ENCODE results near the gene C17orf78.
"Not testable (repeated sequence)": the region's sequence is repeated elsewhere in the genome, so short reads cannot be mapped to it uniquely, and the experiment has no call there.

Gene C17orf78

GRCh38 chr17:37388266-37388665 is 12.5 kb downstream of the C17orf78 start:
- no peak for DNase-seq

- DNase-seq, result no peak
These were observed 13.4 kb downstream of the C17orf78 start for GRCh38 chr17:37389160-37389559.

- no peak for DNase-seq
These were observed 15.4 kb downstream of the C17orf78 start for GRCh38 chr17:37391146-37391545.

- no peak for DNase-seq
These were observed 16.3 kb downstream of the C17orf78 start for GRCh38 chr17:37392024-37392590.

DNA sequence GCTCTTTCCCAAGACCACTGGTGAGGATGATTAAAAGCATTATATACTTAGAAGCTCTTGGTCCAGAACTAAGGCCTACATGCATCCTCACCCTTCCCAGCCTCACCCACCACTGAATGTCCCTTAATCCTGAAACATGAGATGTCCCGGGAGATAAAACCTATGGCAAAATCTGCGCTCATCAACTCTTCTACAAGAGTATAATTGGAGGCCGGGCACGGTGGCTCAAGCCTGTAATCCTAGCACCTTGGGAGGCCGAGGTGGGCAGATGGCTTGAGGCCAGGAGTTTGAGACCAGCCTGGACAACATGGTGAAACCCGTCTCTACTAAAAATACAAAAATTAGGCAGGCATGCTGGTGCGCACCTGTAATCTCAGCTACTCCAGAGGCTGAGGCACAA is 17.6 kb downstream of the C17orf78 start:
- no peak for DNase-seq

- no peak for DNase-seq
These were observed 23.5 kb downstream of the C17orf78 start for GRCh38 chr17:37399265-37399803.

GRCh38 chr17:37400505-37400904 is 24.7 kb downstream of the C17orf78 start:
- DNase-seq, result no peak

DNA sequence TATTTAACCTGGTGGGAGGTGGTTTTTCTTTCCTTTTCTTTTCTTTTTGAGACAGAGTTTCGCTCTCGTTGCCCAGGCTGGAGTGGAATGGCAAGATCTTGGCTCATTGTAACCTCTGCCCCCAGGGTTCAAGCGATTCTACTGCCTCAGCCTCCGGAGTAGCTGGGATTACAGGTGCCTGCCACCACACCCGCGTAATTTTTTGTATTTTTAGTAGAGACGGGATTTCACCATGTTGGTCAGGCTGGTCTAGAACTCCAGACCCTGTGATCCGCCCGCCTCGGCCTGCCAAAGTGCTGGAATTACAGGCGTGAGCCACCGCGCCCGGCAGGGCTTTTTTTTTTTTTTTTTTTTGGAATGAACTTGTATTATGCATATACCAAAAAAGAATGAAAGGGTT is 29.7 kb downstream of the C17orf78 start:
- DNase-seq, result not testable (repeated sequence)

GRCh38 chr17:37405955-37406634 is 30.3 kb downstream of the C17orf78 start:
- no peak for DNase-seq

DNA sequence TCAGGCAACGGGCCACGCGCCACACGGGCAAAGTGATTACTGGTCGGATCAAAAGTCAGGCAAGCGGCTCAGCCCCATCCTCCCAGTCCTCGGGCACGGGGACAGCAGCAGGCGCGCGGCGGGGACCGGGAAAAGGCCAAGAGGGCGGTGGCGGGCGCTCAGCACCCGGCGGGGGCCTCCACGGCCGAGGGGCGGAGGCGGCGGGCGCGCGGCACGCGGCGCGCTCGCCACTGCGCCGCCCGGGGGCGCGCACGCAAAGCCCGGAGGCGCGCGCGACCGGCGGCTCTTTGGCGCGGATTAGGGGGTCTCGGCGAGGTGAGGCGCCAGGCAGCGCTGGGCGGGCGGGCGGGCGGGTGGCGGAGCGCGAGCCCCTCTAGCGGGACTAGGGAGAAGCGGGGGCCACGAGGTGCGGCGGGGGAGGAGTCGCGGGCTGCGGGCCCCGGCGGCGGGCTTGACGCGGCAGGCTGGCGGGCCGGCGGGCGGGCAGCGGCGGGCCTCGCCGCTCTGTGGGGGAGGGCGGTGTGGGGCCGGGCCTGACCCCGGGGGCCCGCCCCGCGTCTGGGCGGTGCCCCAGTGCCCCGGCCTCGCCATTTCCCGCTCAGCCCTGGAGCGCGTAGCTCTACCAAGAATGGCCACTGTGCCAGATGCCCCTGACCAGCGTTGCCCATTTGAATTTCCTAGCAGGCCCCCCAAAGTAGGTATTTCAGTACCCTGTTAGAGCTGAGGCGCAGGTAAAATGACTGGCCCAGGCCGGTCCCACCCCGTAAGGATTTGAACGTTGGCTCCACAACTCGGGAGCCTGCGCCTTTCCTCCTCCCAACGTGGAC is 31.1 kb downstream of the C17orf78 start, which contains the start of the genes ACACA and TADA2A:
ACACA (minus strand) TSS at position 202 of the 827 bp plus-strand sequence. CDS start 537 bp downstream, outside the sequence.
TADA2A (plus strand) TSS at position 252 of the 827 bp plus-strand sequence. CDS start 4,480 bp downstream, outside the sequence.
- DNase-seq, result peak; percentile 68

DNA sequence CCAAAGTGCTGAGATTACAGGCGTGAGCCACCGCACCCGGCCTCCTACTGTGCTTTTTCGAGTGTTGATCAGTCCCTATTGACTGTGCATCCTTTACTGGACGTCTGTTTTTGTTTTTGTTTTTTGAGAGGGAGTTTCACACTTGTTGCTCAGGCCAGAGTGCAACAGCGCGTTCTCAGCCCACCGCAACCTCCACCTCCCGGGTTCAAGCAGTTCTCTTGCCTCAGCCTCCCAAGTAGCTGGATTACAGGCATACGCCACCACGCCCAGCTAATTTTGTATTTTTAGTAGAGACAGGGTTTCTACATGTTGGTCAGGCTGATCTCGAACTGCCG is 32.3 kb downstream of the C17orf78 start:
- DNase-seq, result not testable (repeated sequence)

GRCh38 chr17:37410357-37410756 is 34.6 kb downstream of the C17orf78 start:
- DNase-seq, result no peak

DNA sequence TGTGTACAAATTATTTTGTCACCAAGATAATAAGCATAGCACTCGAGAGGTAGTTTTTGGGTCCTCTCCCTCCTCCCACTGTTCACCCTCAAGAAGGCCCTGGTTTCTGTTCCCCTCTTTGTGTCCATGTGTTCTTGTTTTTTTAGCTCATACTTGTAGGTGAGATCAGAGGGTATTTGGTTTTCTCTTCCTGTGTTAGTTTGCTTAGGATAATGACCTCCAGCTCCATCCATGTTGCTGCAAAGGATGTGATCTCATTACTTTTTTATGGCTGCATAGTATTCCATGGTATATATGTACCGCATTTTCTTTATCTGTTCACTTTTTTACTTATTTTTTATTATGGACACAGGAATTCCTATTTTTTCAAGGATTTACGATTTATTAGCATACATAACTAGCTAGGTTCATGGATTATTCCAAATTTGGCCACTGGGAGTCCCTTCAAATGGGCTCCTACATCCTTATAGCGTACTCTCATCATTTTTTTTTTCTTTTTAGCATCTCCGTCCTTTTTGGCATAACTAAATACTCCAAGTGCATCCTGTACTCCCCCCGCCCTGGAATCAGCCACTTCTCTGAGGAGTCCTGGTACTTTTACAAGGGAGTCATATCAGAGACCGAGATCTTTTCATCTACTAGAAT is 38.2 kb downstream of the C17orf78 start:
- DNase-seq, result no peak

DNA sequence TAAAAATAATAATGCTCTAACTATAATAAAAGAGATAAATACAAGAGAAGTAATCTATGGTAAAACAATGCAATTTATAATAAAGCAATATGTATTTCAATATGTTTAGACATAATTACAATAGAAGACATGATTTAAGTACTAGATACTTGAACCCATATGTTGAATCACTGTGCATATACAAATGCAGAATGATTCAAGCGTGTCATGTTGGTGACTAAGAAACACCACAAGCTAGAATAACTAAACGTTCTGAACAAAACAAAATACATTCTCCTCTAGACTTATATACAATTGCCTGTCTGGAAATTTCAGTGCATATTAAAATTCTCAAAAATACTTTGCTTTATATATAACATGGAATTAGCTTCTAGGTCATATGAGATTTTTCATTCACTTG is 42.1 kb downstream of the C17orf78 start:
- no peak for DNase-seq

DNA sequence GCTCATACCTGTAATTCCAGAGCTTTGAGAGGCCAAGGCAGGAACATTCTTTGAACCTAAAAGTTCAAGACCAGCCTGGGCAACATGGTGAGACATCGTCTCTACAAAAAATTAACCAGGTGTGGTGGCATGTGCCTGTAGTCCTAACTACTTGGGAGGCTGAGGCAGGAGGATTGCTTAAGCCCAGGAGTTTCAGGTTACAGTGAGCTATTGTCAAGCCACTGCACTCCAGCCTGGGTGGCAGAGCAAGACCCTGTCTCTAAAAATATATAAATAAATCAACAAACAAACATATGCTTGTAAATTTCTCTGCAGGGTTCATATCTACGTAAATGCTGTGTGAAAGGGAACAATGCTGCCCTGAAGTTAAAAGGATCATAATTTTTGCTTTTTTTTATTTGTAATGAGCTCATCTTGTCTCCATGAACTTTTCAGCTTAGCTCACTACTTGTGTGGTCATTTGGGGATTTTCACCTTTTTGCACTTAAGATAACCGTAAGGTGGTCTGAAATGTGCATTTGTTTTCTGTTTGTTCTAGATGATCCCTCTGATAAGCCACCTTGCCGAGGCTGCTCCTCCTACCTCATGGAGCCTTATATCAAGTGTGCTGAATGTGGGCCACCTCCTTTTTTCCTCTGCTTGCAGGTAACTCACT is 47.3 kb downstream of the C17orf78 start:
- DNase-seq, result no peak

GRCh38 chr17:37425268-37425667 is 49.5 kb downstream of the C17orf78 start:
- no peak for DNase-seq

GRCh38 chr17:37429039-37429438 is 53.3 kb downstream of the C17orf78 start:
- no peak for DNase-seq

- DNase-seq, result no peak
These were observed 53.7 kb downstream of the C17orf78 start for GRCh38 chr17:37429453-37429852.

DNA sequence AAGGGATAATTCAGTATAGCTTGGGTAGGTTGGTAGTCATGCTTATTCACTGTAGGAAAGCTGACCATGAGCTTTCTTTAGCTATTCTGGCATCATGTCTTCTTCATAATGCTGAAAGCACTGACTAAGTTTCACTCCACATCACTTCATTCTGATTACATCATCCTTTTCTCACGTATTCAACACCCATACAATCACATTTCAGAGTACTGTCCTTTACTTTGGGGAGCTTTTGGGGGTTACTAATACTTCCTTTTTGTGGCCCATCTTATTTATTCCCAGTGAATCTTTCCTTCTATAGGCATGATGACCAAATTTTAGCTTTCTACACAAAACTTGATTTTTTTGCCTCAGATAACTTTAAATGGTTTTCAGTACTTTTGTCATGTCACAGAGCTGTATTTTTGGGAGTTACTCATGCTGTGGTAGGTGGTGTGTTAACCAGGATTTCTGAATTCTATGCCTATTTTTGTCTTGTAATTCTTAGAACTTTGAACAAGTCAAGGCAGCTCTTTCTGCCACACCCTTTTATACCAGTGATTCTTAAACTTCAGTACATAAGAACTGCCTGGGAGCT is 54.4 kb downstream of the C17orf78 start:
- DNase-seq, result no peak

DNA sequence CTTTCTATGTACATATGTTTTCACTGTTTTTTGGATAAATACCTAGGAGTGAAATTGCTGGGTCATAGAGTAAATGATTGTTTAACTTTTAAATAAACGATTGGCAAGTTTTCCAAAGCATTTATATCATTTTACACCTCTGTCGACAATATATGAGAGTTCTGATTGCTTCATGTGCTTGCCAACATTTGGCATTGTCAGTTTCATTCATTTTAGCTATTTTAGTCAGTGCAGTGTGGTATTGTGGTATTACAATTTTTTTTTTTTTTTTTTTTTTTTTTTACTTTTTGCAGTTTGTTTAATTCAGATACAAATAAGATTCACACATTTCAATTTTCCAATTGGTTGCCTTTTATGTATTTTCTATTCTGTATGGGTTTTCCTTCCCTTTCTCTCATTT is 56.9 kb downstream of the C17orf78 start:
- DNase-seq, result no peak

DNA sequence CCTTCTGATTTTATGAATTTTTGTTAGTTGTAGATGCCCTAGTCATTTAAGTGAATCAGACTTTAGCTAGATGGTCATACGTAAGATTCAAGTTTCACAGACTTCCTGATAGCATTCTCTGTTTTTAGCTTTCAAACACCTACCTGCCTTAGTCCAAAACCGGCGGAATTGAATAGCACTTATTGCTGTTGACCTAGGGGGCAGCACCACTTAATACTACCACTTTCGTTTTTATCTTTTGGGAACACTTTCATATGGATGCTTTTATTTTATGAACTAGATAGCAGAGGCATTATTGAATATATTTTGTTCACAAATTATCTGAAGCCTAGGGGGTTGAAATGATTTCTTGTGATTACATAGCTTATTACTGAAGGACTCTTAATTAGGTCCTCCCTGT is 62.4 kb downstream of the C17orf78 start:
- no peak for DNase-seq

- no peak for DNase-seq
These were observed 64.6 kb downstream of the C17orf78 start for GRCh38 chr17:37440424-37440823.
